ENCODE results near the gene MYLK3. TPM values are rescaled to one million over a fixed set of nuclear protein-coding genes. Genes with fewer than 3 reads are reported as not detected.

Gene MYLK3
- total RNA-seq, 2 donors from 2014 or later = 0.29 to 0.59 TPM

- H3K9me3 Mint-ChIP-seq = no peaks in the 10 kb centered on the region
- DNase-seq (ENCODE audit: low spot score) = no peak
- no peak overlapping the region for H3K27ac Mint-ChIP-seq
- H3K27me3 Mint-ChIP-seq = no peaks in the 10 kb centered on the region
- H3K4me1 Mint-ChIP-seq (ENCODE audit: low read depth in 2 of 2) = no peaks in the 10 kb centered on the region
- no peak overlapping the region for H3K4me3 Mint-ChIP-seq
- ATAC-seq = peak; percentile 27 to 40
- no peaks in the 10 kb centered on the region for H3K36me3 Mint-ChIP-seq
Measured at GRCh38 chr16:46777804-46778203, 29.7 kb upstream of the MYLK3 start.

- Mint-ChIP-seq H3K27ac (no peak overlapping the region), H3K27me3 (peaks cover 0 to 3% of the 10 kb centered on the region in 2 donors), H3K4me3 (no peak overlapping the region), H3K4me1 (ENCODE audit: low read depth in 2 of 2) (no peaks in the 10 kb centered on the region), H3K9me3 (no peaks in the 10 kb centered on the region), H3K36me3 (no peaks in the 10 kb centered on the region)
- DNase-seq (ENCODE audit: low spot score) = no peak
- ATAC-seq = no peak
Measured at GRCh38 chr16:46775214-46775613, 27.1 kb upstream of the MYLK3 start.

DNA sequence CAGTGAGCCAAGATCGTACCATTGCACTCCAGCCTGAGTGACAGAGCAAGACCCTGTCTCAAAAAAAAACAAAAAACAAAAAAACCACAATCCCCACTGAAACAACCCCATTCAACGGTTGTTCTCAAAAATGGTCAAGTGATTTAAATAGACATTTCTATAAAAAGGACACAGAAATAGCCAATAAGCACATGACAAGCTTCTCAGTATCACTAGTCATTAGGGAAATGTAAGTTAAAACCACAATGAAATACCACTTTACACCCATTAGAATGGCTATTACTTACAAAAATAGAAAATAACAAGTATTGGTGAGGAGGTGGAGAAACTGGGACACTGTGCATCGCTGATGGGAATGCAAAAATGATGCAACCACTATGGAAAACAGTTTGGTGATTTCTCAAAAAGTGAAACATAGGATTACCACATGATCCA lies 26.6 kb upstream of the MYLK3 start:
- Mint-ChIP-seq H3K27me3 (peaks cover 0 to 3% of the 10 kb centered on the region in 2 donors), H3K4me3 (no peak overlapping the region), H3K36me3 (no peaks in the 10 kb centered on the region), H3K4me1 (ENCODE audit: low read depth in 2 of 2) (no peaks in the 10 kb centered on the region), H3K27ac (no peak overlapping the region), H3K9me3 (no peaks in the 10 kb centered on the region)
- DNase-seq (ENCODE audit: low spot score) (no peak), ATAC-seq (no peak)

DNA sequence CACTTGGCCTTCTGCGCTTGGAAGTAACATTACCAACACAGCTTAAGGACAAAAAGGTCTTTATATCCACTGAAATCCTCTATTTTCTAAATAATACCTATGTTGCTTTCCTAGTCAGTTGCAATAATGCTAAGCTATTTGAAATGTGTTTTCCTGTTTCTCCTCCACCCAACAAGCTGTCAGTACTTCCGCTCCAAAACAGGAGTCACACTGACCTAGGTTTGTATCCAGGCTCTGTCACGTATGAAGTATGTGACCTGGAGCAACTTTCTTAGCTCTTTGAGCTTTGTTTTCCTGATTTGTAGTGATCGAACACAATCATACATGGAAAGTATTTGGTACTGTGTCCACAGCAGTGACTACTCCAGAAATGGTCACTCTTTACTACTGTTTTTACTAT lies 24.3 kb upstream of the MYLK3 start:
- Mint-ChIP-seq H3K27me3 (peaks cover 0 to 3% of the 10 kb centered on the region in 2 donors), H3K9me3 (no peaks in the 10 kb centered on the region), H3K4me1 (ENCODE audit: low read depth in 2 of 2) (no peaks in the 10 kb centered on the region), H3K27ac (no peak overlapping the region), H3K4me3 (no peak overlapping the region), H3K36me3 (no peaks in the 10 kb centered on the region)
- DNase-seq (ENCODE audit: low spot score) (no peak), ATAC-seq (no peak)

DNA sequence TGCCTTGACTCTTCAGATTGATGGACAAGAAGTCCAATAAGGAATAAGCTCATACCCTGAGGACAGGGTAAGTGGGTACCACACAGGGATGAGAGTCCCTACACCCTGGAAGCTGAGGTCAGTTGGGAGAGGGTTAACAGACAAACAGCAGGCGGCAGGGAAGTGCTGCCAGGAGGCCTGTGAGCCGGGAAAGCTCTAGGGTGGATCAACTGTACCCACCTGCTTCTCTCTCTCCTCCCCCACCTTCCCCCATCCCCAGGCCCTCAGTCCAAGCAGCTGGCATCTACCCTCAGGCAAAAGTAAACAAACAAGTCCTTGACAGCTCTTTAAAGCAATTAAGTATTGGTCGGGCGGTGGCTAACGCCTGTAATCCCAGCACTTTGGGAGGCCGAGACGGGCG lies 20.7 kb upstream of the MYLK3 start:
- no peaks in the 10 kb centered on the region for H3K36me3 Mint-ChIP-seq
- DNase-seq (ENCODE audit: low spot score) (no peak), ATAC-seq (no peak)
- H3K27me3 Mint-ChIP-seq = peaks cover 0 to 3% of the 10 kb centered on the region in 2 donors
- no peak overlapping the region for H3K4me3 Mint-ChIP-seq
- H3K4me1 Mint-ChIP-seq (ENCODE audit: low read depth in 2 of 2) = peaks cover 0 to 3% of the 10 kb centered on the region in 2 donors
- no peaks in the 10 kb centered on the region for H3K9me3 Mint-ChIP-seq
- H3K27ac Mint-ChIP-seq = no peak overlapping the region

- Mint-ChIP-seq H3K4me3 (no peak overlapping the region), H3K36me3 (no peaks in the 10 kb centered on the region), H3K9me3 (no peaks in the 10 kb centered on the region), H3K4me1 (ENCODE audit: low read depth in 2 of 2) (peaks cover 0 to 3% of the 10 kb centered on the region in 2 donors), H3K27ac (no peak overlapping the region), H3K27me3 (no peaks in the 10 kb centered on the region)
- ATAC-seq (no peak), DNase-seq (ENCODE audit: low spot score) (no peak)
Measured at GRCh38 chr16:46765050-46765449, 16.9 kb upstream of the MYLK3 start.

- Mint-ChIP-seq H3K9me3 (no peaks in the 10 kb centered on the region), H3K4me3 (no peak overlapping the region), H3K36me3 (no peaks in the 10 kb centered on the region), H3K4me1 (ENCODE audit: low read depth in 2 of 2) (peaks cover 0 to 3% of the 10 kb centered on the region in 2 donors), H3K27ac (no peak overlapping the region), H3K27me3 (peaks cover 0 to 2% of the 10 kb centered on the region in 2 donors)
- ATAC-seq (no peak), DNase-seq (ENCODE audit: low spot score) (no peak)
Measured at GRCh38 chr16:46763147-46763546, 15.0 kb upstream of the MYLK3 start.

- Mint-ChIP-seq H3K4me3 (no peak overlapping the region), H3K27ac (no peak overlapping the region), H3K9me3 (no peaks in the 10 kb centered on the region), H3K4me1 (ENCODE audit: low read depth in 2 of 2) (peaks cover 0 to 3% of the 10 kb centered on the region in 2 donors), H3K27me3 (peaks cover 0 to 2% of the 10 kb centered on the region in 2 donors), H3K36me3 (no peaks in the 10 kb centered on the region)
- ATAC-seq = no peak
- no peak for DNase-seq (ENCODE audit: low spot score)
Measured at GRCh38 chr16:46762583-46762982, 14.4 kb upstream of the MYLK3 start.

GRCh38 chr16:46759309-46759708 lies 11.2 kb upstream of the MYLK3 start:
- no peak for ATAC-seq
- Mint-ChIP-seq H3K9me3 (no peaks in the 10 kb centered on the region), H3K4me1 (ENCODE audit: low read depth in 2 of 2) (no peaks in the 10 kb centered on the region), H3K27ac (no peak overlapping the region), H3K27me3 (peaks cover 0 to 2% of the 10 kb centered on the region in 2 donors), H3K4me3 (no peak overlapping the region), H3K36me3 (no peaks in the 10 kb centered on the region)
- DNase-seq (ENCODE audit: low spot score) = no peak

GRCh38 chr16:46757339-46758050 lies 9.4 kb upstream of the MYLK3 start:
- no peak overlapping the region for H3K27ac Mint-ChIP-seq
- no peaks in the 10 kb centered on the region for H3K4me1 Mint-ChIP-seq (ENCODE audit: low read depth in 2 of 2)
- DNase-seq (ENCODE audit: low spot score) (no peak), ATAC-seq (peak in 1 of 2 donors; percentile 25)
- H3K4me3 Mint-ChIP-seq = no peak overlapping the region
- H3K36me3 Mint-ChIP-seq = no peaks in the 10 kb centered on the region
- H3K9me3 Mint-ChIP-seq = no peaks in the 10 kb centered on the region
- peaks cover 0 to 2% of the 10 kb centered on the region in 2 donors for H3K27me3 Mint-ChIP-seq

- H3K9me3 Mint-ChIP-seq = no peaks in the 10 kb centered on the region
- H3K36me3 Mint-ChIP-seq = no peaks in the 10 kb centered on the region
- no peak overlapping the region for H3K27ac Mint-ChIP-seq
- peaks cover 0 to 2% of the 10 kb centered on the region in 2 donors for H3K27me3 Mint-ChIP-seq
- no peak overlapping the region for H3K4me3 Mint-ChIP-seq
- no peaks in the 10 kb centered on the region for H3K4me1 Mint-ChIP-seq (ENCODE audit: low read depth in 2 of 2)
- DNase-seq (ENCODE audit: low spot score) = no peak
- ATAC-seq = no peak
Measured at GRCh38 chr16:46756772-46757171, 8.6 kb upstream of the MYLK3 start.

- Mint-ChIP-seq H3K36me3 (no peaks in the 10 kb centered on the region), H3K27me3 (no peaks in the 10 kb centered on the region), H3K4me3 (no peak overlapping the region), H3K4me1 (ENCODE audit: low read depth in 2 of 2) (no peaks in the 10 kb centered on the region), H3K9me3 (no peaks in the 10 kb centered on the region), H3K27ac (no peak overlapping the region)
- ATAC-seq (no peak), DNase-seq (ENCODE audit: low spot score) (no peak)
Measured at GRCh38 chr16:46753015-46753414, 4.9 kb upstream of the MYLK3 start.

- DNase-seq (ENCODE audit: low spot score) (no peak), ATAC-seq (no peak)
- H3K36me3 Mint-ChIP-seq = no peaks in the 10 kb centered on the region
- H3K9me3 Mint-ChIP-seq = no peaks in the 10 kb centered on the region
- no peaks in the 10 kb centered on the region for H3K4me1 Mint-ChIP-seq (ENCODE audit: low read depth in 2 of 2)
- no peak overlapping the region for H3K27ac Mint-ChIP-seq
- no peak overlapping the region for H3K4me3 Mint-ChIP-seq
- no peaks in the 10 kb centered on the region for H3K27me3 Mint-ChIP-seq
Measured at GRCh38 chr16:46751381-46751780, 3.2 kb upstream of the MYLK3 start.

DNA sequence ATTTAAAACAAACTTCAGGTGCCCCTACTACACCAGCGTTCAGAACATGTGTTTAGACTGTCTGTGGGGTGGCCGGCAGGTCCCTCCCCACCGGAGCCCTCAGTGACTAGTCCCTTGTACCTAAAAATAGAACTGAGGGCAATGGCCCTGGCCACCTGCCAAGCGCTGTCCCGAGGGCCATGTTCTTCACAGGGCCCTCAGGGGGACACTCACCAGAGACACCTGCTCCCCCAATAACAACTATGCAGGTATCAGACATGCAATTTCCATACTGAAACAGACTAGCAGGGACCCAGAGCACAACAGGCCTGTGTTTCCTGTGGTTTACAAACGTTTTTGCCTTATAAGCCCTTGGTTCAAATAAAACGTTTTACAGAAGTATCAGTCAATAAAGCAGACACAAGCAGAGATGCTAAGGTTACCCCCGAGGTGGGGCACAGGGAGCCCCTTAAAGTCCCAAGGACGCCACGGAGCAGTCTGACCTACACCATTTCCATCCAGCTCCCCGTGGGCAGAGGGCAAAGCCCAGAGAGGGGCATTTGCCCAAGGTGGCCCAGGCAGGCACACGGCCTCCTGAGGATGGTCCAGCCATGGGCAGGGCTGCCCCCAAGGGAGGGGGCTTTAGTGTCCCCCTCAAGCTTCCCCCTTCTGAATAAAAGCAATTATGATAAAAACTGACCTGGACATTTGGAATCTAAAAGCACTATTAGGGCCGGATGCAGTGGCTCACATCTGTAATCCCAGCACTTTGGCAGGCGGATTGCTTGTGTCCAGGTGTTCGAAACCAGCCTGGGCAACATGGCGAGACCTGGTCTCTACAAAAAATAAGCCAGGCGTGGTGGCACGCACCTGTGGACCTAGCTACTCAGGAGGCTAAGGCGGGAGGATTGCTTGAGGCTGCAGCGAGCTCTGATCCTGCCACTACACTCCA lies 896 bp upstream of the MYLK3 start:
- no peak overlapping the region for H3K4me3 Mint-ChIP-seq
- no peaks in the 10 kb centered on the region for H3K27me3 Mint-ChIP-seq
- no peaks in the 10 kb centered on the region for H3K36me3 Mint-ChIP-seq
- no peaks in the 10 kb centered on the region for H3K9me3 Mint-ChIP-seq
- H3K27ac Mint-ChIP-seq = no peak overlapping the region
- ATAC-seq (no peak), DNase-seq (ENCODE audit: low spot score) (no peak)
- no peaks in the 10 kb centered on the region for H3K4me1 Mint-ChIP-seq (ENCODE audit: low read depth in 2 of 2)
